SK-N-SH (cell line): Measurements from ENCODE around the gene PIH1D2. TPM values are rescaled to one million over a fixed set of nuclear protein-coding genes. Genes with fewer than 3 reads are reported as not detected.

Source experiments
- CTCF ChIA-PET: fragments of 300-600, 350-600 bp; formaldehyde crosslinking; extraction: SDS; loops from one replicate; lab custom pipeline; 2021; lab: Yijun Ruan, JAX
- POLR2A ChIA-PET: fragments of 350-600 bp; sonication (Branson Sonifier 250); formaldehyde crosslinking; extraction: SDS; loops from one replicate; lab custom pipeline; 2020; ENCODE audit warnings: antibody characterized with exemption, inconsistent platforms; lab: Yijun Ruan, JAX
- DNase-seq: peaks from one replicate; pipeline ENCODE4 v3.0.0; 2012
- H2AFZ ChIP-seq: fragments of 200-600 bp; sonication (generic); 2 replicates; pipeline ENCODE4 v1.8.1; 2016; ENCODE audit warnings: antibody characterized with exemption, mild to moderate bottlenecking, low read depth
- H3F3A ChIP-seq: fragments of 200-600 bp; sonication (generic); replicated peaks from 2 replicates; pipeline ENCODE3; 2016; ENCODE audit warnings: antibody characterized with exemption, mild to moderate bottlenecking; ENCODE audit not compliant: insufficient read depth
- H3K27ac ChIP-seq, 2 experiments: fragments of 200-500 bp in 1 of 2; fragments of 200-600 bp in 1 of 2; sonication (Bioruptor generic) in 1 of 2; sonication (generic), shearing (Covaris generic) in 1 of 2; 2 replicates each; pipeline versions ENCODE4 v1.5.1 to v1.6.1; 2014 to 2016; ENCODE audit warnings: low read depth in 2 of 2, inconsistent platforms in 1 of 2, low read length in 1 of 2, mild to moderate bottlenecking in 1 of 2, mixed read lengths in 1 of 2
- H3K27me3 ChIP-seq: fragments of 200-600 bp; sonication (generic), shearing (Covaris generic); 2 replicates; pipeline ENCODE4 v1.6.1; 2016; ENCODE audit warnings: mixed run types; ENCODE audit not compliant: insufficient read depth
- H3K36me3 ChIP-seq, 2 experiments: fragments of 200-500 bp in 1 of 2; fragments of 200-600 bp in 1 of 2; sonication (Bioruptor generic) in 1 of 2; sonication (generic) in 1 of 2; replicated peaks in 1 of 2; 2 replicates each; pipeline versions ENCODE3 to v1.5.1; 2014 to 2016; ENCODE audit warnings: low read length in 1 of 2, mild to moderate bottlenecking in 1 of 2; ENCODE audit not compliant: insufficient read depth in 2 of 2, control insufficient read depth in 1 of 2
- H3K4me1 ChIP-seq, 2 experiments: fragments of 200-500 bp in 1 of 2; fragments of 200-600 bp in 1 of 2; sonication (Bioruptor generic) in 1 of 2; sonication (generic), shearing (Covaris generic) in 1 of 2; 2 replicates each; pipeline versions ENCODE4 v1.5.1 to v1.6.1; 2014 to 2016; ENCODE audit warnings: low read depth in 1 of 2, low read length in 1 of 2, mixed run types in 1 of 2; ENCODE audit not compliant: insufficient read depth in 2 of 2, control insufficient read depth in 1 of 2
- H3K4me2 ChIP-seq: fragments of 200-600 bp; sonication (generic), shearing (Covaris generic); 2 replicates; pipeline ENCODE4 v1.6.1; 2017; ENCODE audit warnings: mixed run types
- H3K4me3 ChIP-seq, 2 experiments: fragments of 200-500 bp in 1 of 2; fragments of 200-600 bp in 1 of 2; sonication (Bioruptor generic) in 1 of 2; sonication (generic), shearing (Covaris generic) in 1 of 2; 2 replicates each; pipeline versions ENCODE4 v1.5.1 to v1.8.1; 2014 to 2016; ENCODE audit warnings: low read depth in 2 of 2, inconsistent platforms in 1 of 2, low read length in 1 of 2, mild to moderate bottlenecking in 1 of 2, mixed read lengths in 1 of 2, moderate library complexity in 1 of 2
- H3K79me2 ChIP-seq: fragments of 200-600 bp; sonication (generic); 2 replicates; pipeline ENCODE4 v1.8.1; 2017; ENCODE audit warnings: mild to moderate bottlenecking; ENCODE audit not compliant: insufficient read depth
- H3K9ac ChIP-seq: fragments of 200-600 bp; sonication (generic); 2 replicates; pipeline ENCODE4 v1.6.1; 2017; ENCODE audit warnings: mixed run types
- H3K9me2 ChIP-seq: fragments of 200-600 bp; sonication (generic); 2 replicates; pipeline ENCODE4 v1.6.1; 2017; ENCODE audit warnings: mixed run types
- H3K9me3 ChIP-seq: fragments of 200-600 bp; sonication (generic); 2 replicates; pipeline ENCODE4 v1.6.1; 2017; ENCODE audit warnings: mixed run types, mild to moderate bottlenecking, moderate library complexity
- H4K20me1 ChIP-seq: fragments of 200-600 bp; sonication (generic); 2 replicates; pipeline ENCODE4 v1.6.1; 2017; ENCODE audit warnings: mild to moderate bottlenecking, mixed run types; ENCODE audit not compliant: insufficient read depth
- ELF1 ChIP-seq: IDR thresholded peaks from 2 replicates; pipeline ENCODE4 v1.4.0; 2012
- EZH2phosphoT487 ChIP-seq: fragments of 200-600 bp; sonication (generic); IDR thresholded peaks from 2 replicates; pipeline ENCODE4 v1.6.1; 2017; ENCODE audit warnings: low read depth, mixed run types, mild to moderate bottlenecking, antibody characterized with exemption, moderate library complexity, borderline replicate concordance
- FOSL2 ChIP-seq: IDR thresholded peaks from 2 replicates; pipeline ENCODE4 v1.4.0; 2012; ENCODE audit warnings: low read depth, mild to moderate bottlenecking, moderate library complexity, borderline replicate concordance
- FOXM1 ChIP-seq: IDR thresholded peaks from 2 replicates; pipeline ENCODE4 v1.4.0; 2012; ENCODE audit warnings: low read depth, mild to moderate bottlenecking
- GABPA ChIP-seq: IDR thresholded peaks from 2 replicates; pipeline ENCODE4 v1.4.0; 2012; ENCODE audit warnings: low read depth, mild to moderate bottlenecking
- JUND ChIP-seq: IDR thresholded peaks from 2 replicates; pipeline ENCODE4 v1.4.0; 2012
- MEF2A ChIP-seq: IDR thresholded peaks from 2 replicates; pipeline ENCODE4 v1.4.0; 2012; ENCODE audit warnings: low read depth, borderline replicate concordance
- MXI1 ChIP-seq: IDR thresholded peaks from 2 replicates; pipeline ENCODE4 v1.6.1; 2012; ENCODE audit warnings: mild to moderate bottlenecking, low read depth, low read length, improper control_type of control experiment
- NRF1 ChIP-seq: IDR thresholded peaks from 2 replicates; pipeline ENCODE4 v1.6.1; 2012; ENCODE audit warnings: low read depth, mild to moderate bottlenecking, low read length
- POLR2AphosphoS5 ChIP-seq: IDR thresholded peaks from 2 replicates; pipeline ENCODE4 v1.6.1; 2012; ENCODE audit warnings: low read depth, low read length
- SIN3A ChIP-seq: IDR thresholded peaks from 2 replicates; pipeline ENCODE4 v1.6.1; 2012; ENCODE audit warnings: low read depth, mild to moderate bottlenecking, low read length, moderate library complexity, borderline replicate concordance
- SMC3 ChIP-seq: IDR thresholded peaks from 2 replicates; pipeline ENCODE4 v1.6.1; 2012; ENCODE audit warnings: low read depth, low read length, improper control_type of control experiment
- TAF1 ChIP-seq: IDR thresholded peaks from 2 replicates; pipeline ENCODE4 v1.6.1; 2012; ENCODE audit warnings: low read depth, mild to moderate bottlenecking, low read length, moderate library complexity, borderline replicate concordance
- TCF12 ChIP-seq: IDR thresholded peaks from 2 replicates; pipeline ENCODE4 v1.4.0; 2012
- TEAD4 ChIP-seq: IDR thresholded peaks from 2 replicates; pipeline ENCODE4 v1.4.0; 2012; ENCODE audit warnings: mild to moderate bottlenecking, borderline replicate concordance; ENCODE audit not compliant: insufficient read depth
- WGBS: methylation state at CpG from one replicate; pipeline ENCODE4 v1.1.6; 2017; ENCODE audit warnings: low lambda C conversion rate; 5-methylcytosine and 5-hydroxymethylcytosine counted together
- polyA plus RNA-seq, 3 experiments: library from polyadenylated mRNA; depleted of rRNA; stranded (reverse); fragments of >200 nt; gene quantifications; 2 replicates each; pipeline ENCODE4 v1.2.3, GENCODE V29; 2012
- TF ChIP-seq, protein P1 (sequence below): fragments of 150-350 bp; IDR thresholded peaks from 2 replicates; pipeline ENCODE4 v1.6.1; 2017; ENCODE audit warnings: antibody characterized with exemption, low read length, low read depth, borderline replicate concordance
- TF ChIP-seq, protein P2 (sequence below): IDR thresholded peaks from 2 replicates; pipeline ENCODE4 v1.6.1; 2012; ENCODE audit warnings: mild to moderate bottlenecking, low read depth, low read length, moderate library complexity
- TF ChIP-seq, protein P3 (sequence below): IDR thresholded peaks from 2 replicates; pipeline ENCODE4 v1.4.0; 2012; ENCODE audit warnings: low read depth, borderline replicate concordance
- TF ChIP-seq, protein P4 (sequence below): fragments of 200-600 bp; sonication (generic); IDR thresholded peaks from 2 replicates; pipeline ENCODE4 v1.6.1; 2017; ENCODE audit warnings: antibody characterized with exemption, mild to moderate bottlenecking, moderate library complexity

Gene PIH1D2
- polyA plus RNA-seq, 1 of the 3 experiments (the other 2 are of a cell fraction), result 0.97 TPM

DNA sequence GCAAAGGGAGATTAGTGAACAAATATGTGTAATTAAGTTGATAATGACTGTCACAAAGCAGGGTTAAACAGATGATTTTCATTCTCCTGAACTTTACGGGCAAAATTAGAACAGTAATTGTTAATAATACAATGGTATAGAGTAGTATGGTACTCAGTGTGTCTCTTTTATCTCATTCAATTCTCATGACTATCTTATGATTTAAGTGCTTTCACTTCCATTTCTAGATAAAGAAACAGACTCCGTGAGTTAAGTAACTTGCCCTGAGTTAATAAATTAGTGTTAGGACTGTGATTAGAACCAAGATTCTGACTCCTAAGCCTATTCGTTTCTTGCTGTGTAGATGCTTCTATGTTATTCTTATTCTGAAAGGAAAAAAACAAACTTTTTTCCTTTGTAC, 22.0 kb downstream of the PIH1D2 start:
- Histone ChIP-seq H2AFZ (no peak overlapping the region), H3K79me2 (peaks cover 3% of the 10 kb centered on the region; the same call in 1 of the 2 replicates), H3K9ac (no peak overlapping the region), H3K4me3 (no peak overlapping the region), H3K4me1 (peaks cover 0 to 12% of the 10 kb centered on the region in 2 experiments; a peak in 2 of 4 replicates), H3K27ac (no peak overlapping the region), H3K36me3 (peaks cover 60 to 78% of the 10 kb centered on the region in 2 experiments), H3K4me2 (no peak overlapping the region), H3K9me3 (no peaks in the 10 kb centered on the region), H3F3A (peaks cover 15% of the 10 kb centered on the region), H3K9me2 (no peaks in the 10 kb centered on the region), H3K27me3 (no peaks in the 10 kb centered on the region), H4K20me1 (0 out of 2 replicates have a peak, but pooled peaks cover 3% of the 10 kb centered on the region)
- POLR2A ChIA-PET, result no interaction called here
- DNase-seq, result no peak
- 94% methylated on average over 3 of the region's 3 CpGs for WGBS
- CTCF ChIA-PET, result interaction anchor here (1.3 kb wide), 1 partner anchor 12 kb away, joined by 4 read pairs; no protein-coding TSS in a partner anchor
- TF ChIP-seq TEAD4 (no peak), SIN3A (no peak), GABPA (no peak), FOXM1 (no peak), ELF1 (no peak), MXI1 (no peak), NRF1 (no peak), FOSL2 (no peak), TCF12 (no peak), MEF2A (no peak), TAF1 (no peak), JUND (no peak), EZH2phosphoT487 (no peak), SMC3 (no peak), POLR2AphosphoS5 (no peak)
- TF ChIP-seq, protein P1, sequence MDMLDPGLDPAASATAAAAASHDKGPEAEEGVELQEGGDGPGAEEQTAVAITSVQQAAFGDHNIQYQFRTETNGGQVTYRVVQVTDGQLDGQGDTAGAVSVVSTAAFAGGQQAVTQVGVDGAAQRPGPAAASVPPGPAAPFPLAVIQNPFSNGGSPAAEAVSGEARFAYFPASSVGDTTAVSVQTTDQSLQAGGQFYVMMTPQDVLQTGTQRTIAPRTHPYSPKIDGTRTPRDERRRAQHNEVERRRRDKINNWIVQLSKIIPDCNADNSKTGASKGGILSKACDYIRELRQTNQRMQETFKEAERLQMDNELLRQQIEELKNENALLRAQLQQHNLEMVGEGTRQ, result no peak
- TF ChIP-seq, protein P2, sequence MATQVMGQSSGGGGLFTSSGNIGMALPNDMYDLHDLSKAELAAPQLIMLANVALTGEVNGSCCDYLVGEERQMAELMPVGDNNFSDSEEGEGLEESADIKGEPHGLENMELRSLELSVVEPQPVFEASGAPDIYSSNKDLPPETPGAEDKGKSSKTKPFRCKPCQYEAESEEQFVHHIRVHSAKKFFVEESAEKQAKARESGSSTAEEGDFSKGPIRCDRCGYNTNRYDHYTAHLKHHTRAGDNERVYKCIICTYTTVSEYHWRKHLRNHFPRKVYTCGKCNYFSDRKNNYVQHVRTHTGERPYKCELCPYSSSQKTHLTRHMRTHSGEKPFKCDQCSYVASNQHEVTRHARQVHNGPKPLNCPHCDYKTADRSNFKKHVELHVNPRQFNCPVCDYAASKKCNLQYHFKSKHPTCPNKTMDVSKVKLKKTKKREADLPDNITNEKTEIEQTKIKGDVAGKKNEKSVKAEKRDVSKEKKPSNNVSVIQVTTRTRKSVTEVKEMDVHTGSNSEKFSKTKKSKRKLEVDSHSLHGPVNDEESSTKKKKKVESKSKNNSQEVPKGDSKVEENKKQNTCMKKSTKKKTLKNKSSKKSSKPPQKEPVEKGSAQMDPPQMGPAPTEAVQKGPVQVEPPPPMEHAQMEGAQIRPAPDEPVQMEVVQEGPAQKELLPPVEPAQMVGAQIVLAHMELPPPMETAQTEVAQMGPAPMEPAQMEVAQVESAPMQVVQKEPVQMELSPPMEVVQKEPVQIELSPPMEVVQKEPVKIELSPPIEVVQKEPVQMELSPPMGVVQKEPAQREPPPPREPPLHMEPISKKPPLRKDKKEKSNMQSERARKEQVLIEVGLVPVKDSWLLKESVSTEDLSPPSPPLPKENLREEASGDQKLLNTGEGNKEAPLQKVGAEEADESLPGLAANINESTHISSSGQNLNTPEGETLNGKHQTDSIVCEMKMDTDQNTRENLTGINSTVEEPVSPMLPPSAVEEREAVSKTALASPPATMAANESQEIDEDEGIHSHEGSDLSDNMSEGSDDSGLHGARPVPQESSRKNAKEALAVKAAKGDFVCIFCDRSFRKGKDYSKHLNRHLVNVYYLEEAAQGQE, result no peak
- TF ChIP-seq, protein P3, sequence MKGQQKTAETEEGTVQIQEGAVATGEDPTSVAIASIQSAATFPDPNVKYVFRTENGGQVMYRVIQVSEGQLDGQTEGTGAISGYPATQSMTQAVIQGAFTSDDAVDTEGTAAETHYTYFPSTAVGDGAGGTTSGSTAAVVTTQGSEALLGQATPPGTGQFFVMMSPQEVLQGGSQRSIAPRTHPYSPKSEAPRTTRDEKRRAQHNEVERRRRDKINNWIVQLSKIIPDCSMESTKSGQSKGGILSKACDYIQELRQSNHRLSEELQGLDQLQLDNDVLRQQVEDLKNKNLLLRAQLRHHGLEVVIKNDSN, result no peak
- TF ChIP-seq, protein P4, sequence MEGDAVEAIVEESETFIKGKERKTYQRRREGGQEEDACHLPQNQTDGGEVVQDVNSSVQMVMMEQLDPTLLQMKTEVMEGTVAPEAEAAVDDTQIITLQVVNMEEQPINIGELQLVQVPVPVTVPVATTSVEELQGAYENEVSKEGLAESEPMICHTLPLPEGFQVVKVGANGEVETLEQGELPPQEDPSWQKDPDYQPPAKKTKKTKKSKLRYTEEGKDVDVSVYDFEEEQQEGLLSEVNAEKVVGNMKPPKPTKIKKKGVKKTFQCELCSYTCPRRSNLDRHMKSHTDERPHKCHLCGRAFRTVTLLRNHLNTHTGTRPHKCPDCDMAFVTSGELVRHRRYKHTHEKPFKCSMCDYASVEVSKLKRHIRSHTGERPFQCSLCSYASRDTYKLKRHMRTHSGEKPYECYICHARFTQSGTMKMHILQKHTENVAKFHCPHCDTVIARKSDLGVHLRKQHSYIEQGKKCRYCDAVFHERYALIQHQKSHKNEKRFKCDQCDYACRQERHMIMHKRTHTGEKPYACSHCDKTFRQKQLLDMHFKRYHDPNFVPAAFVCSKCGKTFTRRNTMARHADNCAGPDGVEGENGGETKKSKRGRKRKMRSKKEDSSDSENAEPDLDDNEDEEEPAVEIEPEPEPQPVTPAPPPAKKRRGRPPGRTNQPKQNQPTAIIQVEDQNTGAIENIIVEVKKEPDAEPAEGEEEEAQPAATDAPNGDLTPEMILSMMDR, result no peak
